CD4-positive, alpha-beta T cell treated with Interleukin-4 for 1 hour (primary cell): ENCODE results near the gene SZT2.

Source experiments
- DNase-seq, 2 donors: peaks; one replicate each; pipeline ENCODE4 v3.0.0-alpha.2; 2020 to 2022

The SZT2 gene

DNA sequence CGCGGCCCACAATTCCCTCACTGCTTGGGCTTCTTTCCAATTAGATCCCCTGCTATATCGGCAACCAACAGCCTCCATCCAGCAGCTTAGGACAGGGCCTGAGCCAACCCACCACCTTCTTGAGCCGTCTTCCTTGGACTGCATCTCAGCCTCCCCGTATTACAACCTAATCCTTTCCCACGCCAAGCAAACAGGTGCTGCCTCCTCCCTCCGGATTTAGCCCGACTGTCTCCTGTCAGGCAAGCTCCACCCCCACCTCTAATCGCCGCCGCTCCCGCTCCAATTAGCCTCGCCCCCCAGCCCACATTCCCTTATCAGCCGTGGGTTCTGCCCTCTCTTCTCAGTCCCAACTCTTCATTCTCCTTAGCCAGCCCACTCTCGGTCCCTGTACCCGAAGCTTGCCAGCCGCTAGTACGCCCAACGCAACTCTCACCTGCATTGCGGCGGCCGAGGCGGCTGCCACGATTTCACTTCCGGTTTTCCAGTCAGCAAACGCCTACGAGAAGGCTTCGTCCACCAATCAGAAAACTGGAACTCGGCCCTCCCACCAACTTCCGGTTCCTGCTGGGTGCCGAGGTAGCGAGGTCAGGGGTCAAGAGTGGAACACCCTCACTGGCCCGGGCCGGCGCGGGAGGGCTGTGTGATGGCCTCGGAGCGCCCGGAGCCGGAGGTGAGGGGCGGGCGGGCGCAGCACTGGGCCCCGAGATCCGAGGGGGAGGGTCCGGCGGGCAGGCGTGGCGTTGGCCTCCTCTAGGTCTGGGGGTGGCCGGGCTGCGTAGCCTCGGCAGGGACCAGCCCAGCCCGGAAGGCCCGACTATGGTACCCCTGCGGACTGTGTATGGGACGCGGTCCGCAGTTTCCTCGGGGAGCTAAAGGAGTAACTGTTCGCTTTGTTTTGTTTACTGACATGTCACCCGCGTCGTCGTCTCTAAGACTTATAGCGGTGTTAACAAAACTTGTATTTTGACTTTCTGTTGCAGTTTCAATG, at the start of gene SZT2, which contains the start of gene MED8:
TSS of gene SZT2 (plus strand) at position 574 of the 988 bp plus-strand sequence. CDS start at position 644, 70 bp downstream.
TSS of gene MED8 (minus strand) at position 475 of the 988 bp plus-strand sequence. CDS start at position 439, 36 bp downstream.
- peak; percentile 95 for DNase-seq

- DNase-seq = no peak
Observed at GRCh38 chr1:43340559-43340958, 49.1 kb upstream of the SZT2 start.

DNA sequence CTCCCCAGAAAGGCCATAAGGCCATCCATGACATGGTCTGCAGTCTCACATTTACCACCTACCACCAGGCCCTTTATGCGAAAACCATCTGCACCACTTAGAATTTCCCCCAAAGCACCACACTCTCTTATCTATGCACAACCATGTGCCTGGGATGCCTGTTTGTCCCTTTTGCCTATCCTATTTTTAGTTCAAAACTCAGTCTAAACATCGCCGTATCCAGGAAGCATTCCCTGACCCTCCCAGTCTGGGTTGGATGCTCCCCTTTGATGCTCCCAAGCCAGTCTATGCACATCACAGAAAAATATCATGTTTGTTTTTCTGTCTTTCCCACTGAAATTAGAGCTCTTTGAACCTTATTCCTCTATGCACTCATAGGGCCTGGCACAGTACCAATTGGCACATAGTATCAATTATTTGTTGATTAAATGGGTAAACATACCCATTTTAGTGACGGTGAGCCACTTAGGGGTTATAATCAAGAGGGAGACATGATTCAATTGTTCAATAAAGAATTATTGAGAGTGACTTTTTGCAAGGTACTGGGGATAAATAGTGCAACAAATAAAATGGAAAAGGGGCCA, 45.3 kb upstream of the SZT2 start:
- DNase-seq = no peak

- DNase-seq = no peak
Observed at GRCh38 chr1:43345120-43345519, 44.6 kb upstream of the SZT2 start.

DNA sequence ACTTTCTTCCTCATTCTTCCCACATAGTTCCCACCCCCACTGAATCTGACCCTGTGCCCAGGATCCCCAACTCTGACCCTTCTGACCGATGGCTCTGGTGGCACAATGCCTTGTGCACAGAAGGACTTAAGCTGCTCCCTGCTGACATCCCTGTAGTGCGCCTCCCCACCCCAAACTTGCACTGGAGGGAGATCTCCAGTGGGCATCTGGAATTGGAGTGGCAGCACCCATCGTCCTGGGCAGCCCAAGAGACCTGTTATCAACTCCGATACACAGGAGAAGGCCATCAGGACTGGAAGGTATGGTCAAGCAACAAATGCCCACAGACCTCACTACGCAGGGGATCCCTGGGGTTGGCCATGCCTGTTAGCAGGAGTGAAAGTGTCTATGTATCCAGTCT, 43.1 kb upstream of the SZT2 start:
- no peak for DNase-seq

DNA sequence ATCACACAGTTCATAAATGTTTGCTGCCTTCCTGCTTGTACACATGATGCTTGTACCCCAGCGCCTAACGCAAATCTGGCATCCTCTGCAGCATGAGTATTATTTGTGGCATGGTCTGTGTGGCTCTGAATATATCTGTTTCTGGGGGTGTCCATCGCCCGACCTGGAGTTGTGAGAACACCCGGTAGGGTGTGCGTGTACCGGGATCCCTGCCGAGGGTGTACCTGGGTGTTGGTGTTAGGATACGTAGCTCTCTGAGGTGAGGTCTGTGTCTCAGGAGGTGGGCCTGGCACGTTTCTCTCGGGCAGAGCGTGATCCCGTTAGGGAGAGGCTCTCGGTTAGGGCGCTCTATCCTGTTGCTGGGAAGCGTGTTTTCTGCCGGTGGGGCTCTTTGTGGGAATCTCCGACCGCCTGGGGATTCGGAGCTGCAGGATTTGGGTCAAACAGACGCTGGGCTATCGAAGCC, 41.3 kb upstream of the SZT2 start:
- DNase-seq = no peak

DNA sequence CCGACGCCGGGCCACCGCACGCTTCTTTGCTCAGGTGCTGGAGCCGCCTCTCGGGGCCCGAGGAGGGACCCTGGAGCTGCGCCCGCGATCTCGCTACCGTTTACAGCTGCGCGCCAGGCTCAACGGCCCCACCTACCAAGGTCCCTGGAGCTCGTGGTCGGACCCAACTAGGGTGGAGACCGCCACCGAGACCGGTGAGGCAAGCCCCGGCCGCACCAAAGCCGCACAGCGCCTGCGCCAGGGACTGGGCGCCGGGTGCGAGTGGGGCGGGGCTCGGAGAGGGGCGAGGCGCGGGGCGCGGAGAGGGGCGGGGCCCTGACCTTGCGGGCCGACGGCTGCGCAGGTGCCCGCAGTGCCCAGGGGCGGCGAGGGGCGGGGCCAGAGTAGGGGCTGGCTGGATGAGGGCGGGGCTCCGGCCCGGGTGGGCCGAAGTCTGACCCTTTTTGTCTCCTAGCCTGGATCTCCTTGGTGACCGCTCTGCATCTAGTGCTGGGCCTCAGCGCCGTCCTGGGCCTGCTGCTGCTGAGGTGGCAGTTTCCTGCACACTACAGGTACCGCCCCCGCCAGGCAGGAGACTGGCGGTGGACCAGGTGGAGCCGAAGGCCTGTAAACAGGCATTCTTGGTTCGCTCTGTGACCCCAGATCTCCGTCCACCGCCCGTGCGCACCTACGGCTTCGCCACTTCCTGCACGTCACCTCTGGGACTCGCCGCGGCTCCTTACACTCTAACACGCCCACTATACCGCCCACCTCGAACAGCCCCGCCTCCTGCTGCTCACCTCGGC, 40.7 kb upstream of the SZT2 start:
- DNase-seq = peak; percentile 84 to 91

DNA sequence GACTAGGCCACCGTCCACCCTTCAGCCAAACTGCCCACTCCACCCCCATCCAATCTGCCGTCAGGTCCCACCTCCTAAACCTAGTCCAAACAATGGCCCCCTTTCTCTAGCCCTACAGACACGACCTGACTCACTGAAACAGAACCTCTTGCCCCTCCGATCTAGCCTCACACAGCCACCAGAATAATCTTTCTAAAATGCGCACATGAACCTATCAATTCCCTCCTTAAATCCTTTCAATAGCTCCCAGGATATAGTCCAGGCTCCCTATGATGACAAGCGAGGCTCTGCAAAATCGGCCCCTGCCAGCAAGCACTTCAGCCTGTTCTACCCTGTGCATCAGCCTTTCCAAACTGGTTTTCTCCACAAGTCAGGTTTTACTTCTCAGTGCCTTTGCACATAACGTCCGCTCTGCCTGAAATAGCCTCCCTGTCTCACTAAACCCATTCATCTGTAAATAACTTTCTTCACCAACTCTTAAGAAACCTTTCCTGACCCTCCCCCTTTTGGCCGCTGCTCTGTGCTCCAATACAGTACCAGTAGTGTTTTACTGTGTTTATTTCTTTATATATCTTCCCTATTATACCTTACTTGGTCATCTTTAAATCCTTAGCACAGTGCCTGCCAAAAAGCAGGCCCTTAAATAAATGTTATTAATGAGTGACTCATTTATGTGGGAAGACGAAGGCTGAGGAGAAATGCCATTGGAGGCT, 39.9 kb upstream of the SZT2 start:
- DNase-seq = no peak

- no peak for DNase-seq
Observed at GRCh38 chr1:43350976-43351375, 38.7 kb upstream of the SZT2 start.

DNA sequence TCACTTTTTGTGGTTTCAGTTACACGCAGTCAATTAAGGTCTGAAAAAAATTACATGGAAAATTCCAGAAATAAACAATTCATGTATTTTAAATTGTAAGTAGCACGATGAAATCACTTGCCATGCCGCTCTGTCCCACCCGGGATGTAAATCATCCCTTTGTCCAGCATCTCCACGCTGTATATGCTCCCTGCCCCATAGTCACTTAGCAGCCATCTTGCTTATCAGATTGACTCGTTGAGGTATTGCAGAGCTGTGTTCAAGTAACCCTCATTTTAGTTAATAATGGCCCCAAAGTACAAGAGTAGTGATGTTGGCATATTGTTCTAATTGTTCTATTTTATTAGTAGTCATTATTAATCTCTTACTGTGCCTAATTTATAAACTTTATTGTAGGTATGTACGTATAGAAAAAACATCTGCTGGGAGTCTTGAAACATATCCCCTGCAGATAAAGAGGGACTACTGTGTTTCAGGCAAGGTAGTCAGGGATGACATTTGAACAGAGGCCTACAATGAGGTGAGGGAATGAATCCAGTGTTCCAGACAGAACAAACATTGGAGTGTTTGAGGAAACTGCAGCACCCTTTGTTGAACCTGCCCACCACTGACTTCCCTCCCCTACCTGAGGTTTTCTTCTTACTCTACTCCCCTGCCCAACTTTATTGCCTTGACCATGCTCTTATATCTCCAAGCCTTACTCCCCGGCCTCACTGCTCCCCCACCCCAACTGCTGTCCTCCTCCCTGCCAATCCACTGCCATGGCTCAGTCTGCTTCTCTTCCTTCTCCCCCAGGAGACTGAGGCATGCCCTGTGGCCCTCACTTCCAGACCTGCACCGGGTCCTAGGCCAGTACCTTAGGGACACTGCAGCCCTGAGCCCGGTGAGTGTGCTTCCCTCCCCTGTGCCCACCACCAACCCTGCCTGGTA, 38.0 kb upstream of the SZT2 start:
- no peak for DNase-seq

DNA sequence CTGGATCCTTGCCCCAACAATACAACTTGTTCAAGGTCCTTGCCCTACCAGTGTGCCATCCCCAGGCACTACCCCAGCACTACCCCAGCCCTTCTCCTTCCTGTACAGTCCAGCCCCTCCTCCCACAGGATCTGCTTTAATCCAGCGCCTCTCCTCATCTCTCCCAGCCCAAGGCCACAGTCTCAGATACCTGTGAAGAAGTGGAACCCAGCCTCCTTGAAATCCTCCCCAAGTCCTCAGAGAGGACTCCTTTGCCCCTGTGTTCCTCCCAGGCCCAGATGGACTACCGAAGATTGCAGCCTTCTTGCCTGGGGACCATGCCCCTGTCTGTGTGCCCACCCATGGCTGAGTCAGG, 37.4 kb upstream of the SZT2 start:
- DNase-seq = no peak

DNA sequence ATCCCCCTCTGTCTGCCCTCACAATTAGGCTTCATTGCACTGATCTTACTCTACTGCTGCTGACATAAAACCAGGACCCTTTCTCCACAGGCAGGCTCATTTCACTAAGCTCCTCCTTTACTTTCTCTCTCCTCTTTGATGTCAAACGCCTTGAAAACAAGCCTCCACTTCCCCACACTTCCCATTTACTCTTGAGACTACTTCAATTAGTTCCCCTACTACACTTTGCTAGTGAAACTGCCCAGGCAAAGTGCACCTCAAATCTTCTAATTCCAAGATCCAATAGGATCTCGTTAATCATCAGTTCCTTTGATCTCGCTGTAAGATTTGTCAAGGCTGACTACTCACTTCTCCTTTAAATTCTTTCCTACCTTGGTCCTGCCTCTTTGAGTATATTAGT, 36.8 kb upstream of the SZT2 start:
- DNase-seq = no peak

- DNase-seq = no peak
Observed at GRCh38 chr1:43354471-43354870, 35.2 kb upstream of the SZT2 start.

GRCh38 chr1:43354936-43355335, 34.8 kb upstream of the SZT2 start:
- no peak for DNase-seq

DNA sequence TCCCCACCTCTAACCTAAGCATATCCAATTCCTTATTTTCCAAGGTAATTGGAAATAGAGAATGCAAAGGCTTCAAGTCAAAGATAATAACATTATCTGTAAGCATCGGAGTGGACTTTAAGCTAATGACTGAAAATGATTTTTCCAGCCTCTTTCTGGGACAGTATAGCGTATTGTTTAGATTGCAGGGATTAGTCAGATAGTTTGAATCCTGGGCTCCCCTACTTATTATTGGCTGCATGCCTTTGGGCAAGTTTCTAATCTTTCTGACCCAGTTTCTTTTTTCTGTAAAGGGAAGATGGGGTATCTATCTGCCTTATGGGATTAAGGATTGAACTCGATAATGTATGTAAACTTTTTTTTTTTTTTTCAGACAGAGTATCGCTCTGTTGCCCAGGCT, 32.4 kb upstream of the SZT2 start:
- DNase-seq = no peak

GRCh38 chr1:43358121-43358745, 31.5 kb upstream of the SZT2 start:
- DNase-seq = peak in 1 of 2 donors; percentile 22

GRCh38 chr1:43358746-43359693, 30.7 kb upstream of the SZT2 start, which contains the start of gene CDC20:
TSS of gene CDC20 (plus strand) at chr1:43358981. CDS start at chr1:43359216, 235 bp downstream.
- DNase-seq = peak; percentile 95 to 97

- DNase-seq = no peak
Observed at GRCh38 chr1:43359696-43360095, 30.0 kb upstream of the SZT2 start.

DNA sequence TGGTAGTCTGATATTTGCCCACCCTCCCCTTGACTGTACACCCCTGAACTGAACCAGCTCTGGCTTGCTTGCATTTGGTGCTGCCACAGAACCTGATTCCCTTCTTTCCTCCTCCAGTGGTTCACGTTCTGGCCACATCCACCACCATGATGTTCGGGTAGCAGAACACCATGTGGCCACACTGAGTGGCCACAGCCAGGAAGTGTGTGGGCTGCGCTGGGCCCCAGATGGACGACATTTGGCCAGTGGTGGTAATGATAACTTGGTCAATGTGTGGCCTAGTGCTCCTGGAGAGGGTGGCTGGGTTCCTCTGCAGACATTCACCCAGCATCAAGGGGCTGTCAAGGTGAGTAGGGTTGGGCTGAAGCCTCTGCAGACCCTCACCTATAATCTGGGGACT, 29.1 kb upstream of the SZT2 start:
- DNase-seq = no peak
